PFSK-1 (cell line): ENCODE data around the gene CYB5B.

Experiments used
- FOXP2 ChIP-seq: optimal IDR thresholded peaks from 2 replicates; pipeline ENCODE3; 2011; ENCODE audit warnings: borderline replicate concordance, control low read depth, inconsistent platforms; ENCODE audit not compliant: insufficient read depth; ENCODE audit errors: extremely low read length, extremely low read depth
- POLR2AphosphoS5 ChIP-seq: IDR thresholded peaks from 2 replicates; pipeline ENCODE4 v1.6.1; 2012; ENCODE audit warnings: low read depth, mild to moderate bottlenecking, control low read depth, low read length, moderate library complexity
- REST ChIP-seq, 2 experiments: IDR thresholded peaks; 2 replicates each; pipeline versions ENCODE4 v1.6.1 to v1.8.0; 2011 to 2012; ENCODE audit warnings: low read depth in 2 of 2, low read length in 2 of 2, control low read depth in 1 of 2, inconsistent platforms in 1 of 2, mild to moderate bottlenecking in 1 of 2, moderate library complexity in 1 of 2; ENCODE audit not compliant: insufficient read depth in 1 of 2
- SIN3A ChIP-seq: IDR thresholded peaks from 2 replicates; pipeline ENCODE4 v1.6.1; 2012; ENCODE audit warnings: mild to moderate bottlenecking, low read length, moderate library complexity, borderline replicate concordance; ENCODE audit not compliant: insufficient read depth
- TAF1 ChIP-seq: IDR thresholded peaks from 2 replicates; pipeline ENCODE4 v1.6.1; 2012; ENCODE audit warnings: low read length, control low read depth, borderline replicate concordance; ENCODE audit not compliant: insufficient read depth

CYB5B gene

GRCh38 chr16:69497876-69498596 lies 73.6 kb downstream of the CYB5B start:
- TF ChIP-seq POLR2AphosphoS5 (no peak), REST (IDR thresholded peaks at IDR 0.05; ENCODE audit: insufficient read depth in 1 of 2, low read depth in 2 of 2, low read length in 2 of 2) (no peak), FOXP2 (no peak), SIN3A (no peak), TAF1 (no peak)

GRCh38 chr16:69498926-69499325 lies 74.5 kb downstream of the CYB5B start:
- TF ChIP-seq FOXP2 = no peak
- TF ChIP-seq POLR2AphosphoS5 = no peak
- no peak for TF ChIP-seq TAF1
- TF ChIP-seq SIN3A = no peak
- no peak for TF ChIP-seq REST (IDR thresholded peaks at IDR 0.05; ENCODE audit: insufficient read depth in 1 of 2, low read depth in 2 of 2, low read length in 2 of 2)

GRCh38 chr16:69499541-69500230 lies 75.3 kb downstream of the CYB5B start:
- no peak for TF ChIP-seq SIN3A
- TF ChIP-seq FOXP2 = no peak
- TF ChIP-seq TAF1 = no peak
- TF ChIP-seq POLR2AphosphoS5 = no peak
- no peak for TF ChIP-seq REST (IDR thresholded peaks at IDR 0.05; ENCODE audit: insufficient read depth in 1 of 2, low read depth in 2 of 2, low read length in 2 of 2)

GRCh38 chr16:69500496-69500895 lies 76.1 kb downstream of the CYB5B start:
- TF ChIP-seq POLR2AphosphoS5 = no peak
- no peak for TF ChIP-seq TAF1
- TF ChIP-seq SIN3A = no peak
- no peak for TF ChIP-seq REST (IDR thresholded peaks at IDR 0.05; ENCODE audit: insufficient read depth in 1 of 2, low read depth in 2 of 2, low read length in 2 of 2)
- TF ChIP-seq FOXP2 = no peak
